HG03060 (cell line): ENCODE data around the gene SAP30.

Experiments used
- ATAC-seq: cut with Tn5 transposase; IDR thresholded peaks from one replicate; pipeline ENCODE4 v1.9.1; 2021; ENCODE audit warnings: low read depth, moderate number of reproducible peaks; ENCODE audit not compliant: unreplicated experiment

SAP30 gene

GRCh38 chr4:173411106-173411693 is 40.4 kb downstream of the SAP30 start:
- no peak for ATAC-seq

DNA sequence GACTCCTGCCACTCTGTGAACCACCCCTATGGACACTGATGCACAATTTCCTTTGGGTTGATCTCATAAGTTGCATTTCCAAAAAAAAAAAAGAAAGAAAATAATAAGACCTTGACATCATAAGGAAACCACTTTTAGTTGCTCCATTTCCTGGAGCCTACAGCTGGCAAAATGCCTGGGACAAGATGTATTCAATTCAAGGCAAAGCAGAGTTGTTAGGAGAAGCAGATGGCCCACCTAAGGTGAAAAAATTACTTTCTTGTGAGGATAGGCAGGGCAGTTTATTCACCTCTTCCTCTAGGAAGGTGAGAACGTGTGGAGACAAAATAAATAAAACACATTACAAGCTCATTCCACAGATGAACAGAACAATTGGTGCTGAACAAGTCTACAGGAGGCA is 42.3 kb downstream of the SAP30 start:
- no peak for ATAC-seq

DNA sequence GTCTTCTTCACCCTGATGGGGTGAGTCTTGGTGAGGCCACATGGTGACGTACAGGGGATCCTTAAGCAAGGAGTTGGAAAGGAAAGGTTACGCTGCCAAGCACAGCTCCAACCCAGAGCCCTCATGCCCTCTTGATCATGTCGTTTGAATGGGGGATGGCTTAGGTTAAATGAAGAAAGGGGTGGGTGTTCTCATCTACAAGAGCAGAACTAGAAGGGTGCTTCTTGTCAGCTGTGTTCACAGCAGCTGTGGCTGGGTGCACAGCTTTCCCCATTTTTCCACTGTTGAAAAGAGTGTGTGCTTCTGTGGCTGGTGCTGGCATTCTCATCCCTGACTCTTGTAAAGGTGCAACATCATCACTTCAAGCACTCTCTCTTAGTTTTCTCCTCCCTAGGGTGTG is 43.7 kb downstream of the SAP30 start:
- ATAC-seq: no peak

- no peak for ATAC-seq
Measured at GRCh38 chr4:173415092-173415491, 44.3 kb downstream of the SAP30 start.

DNA sequence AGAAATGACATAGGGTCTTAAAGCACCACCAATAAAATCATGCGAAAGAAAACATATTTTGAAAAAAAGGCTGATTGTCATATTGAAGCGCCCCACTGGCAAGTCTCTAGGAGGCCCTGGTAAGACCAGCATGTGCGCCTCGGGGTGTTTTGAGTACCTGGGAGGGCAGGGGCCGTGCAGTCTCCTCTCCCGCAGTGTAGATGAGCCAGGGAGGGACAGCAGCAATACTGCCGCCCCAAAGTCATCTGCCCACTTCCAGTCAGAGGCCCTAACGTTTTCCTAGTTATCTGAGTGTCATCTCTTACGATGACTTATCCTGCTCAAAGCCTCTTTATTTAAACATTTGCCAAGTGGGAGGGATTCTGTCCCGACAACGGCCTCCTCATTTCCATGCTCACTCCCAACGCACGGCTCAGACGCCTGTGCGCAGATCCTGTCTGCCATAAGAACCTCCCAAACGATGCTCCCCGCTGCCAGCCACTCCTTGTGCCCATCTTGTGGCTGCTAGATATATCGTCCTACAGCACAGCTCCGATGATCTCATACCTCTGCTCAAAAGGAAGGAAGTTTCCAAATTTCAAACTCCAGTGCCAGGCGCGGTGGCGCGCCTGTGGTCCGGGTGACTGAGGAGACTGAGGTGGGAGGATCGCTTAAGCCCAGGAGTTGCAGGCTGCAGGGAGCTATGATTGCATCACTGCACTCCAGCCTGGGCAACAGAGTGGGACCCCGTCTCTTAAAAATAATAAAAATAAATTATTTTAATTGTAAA is 45.3 kb downstream of the SAP30 start:
- ATAC-seq: no peak

- ATAC-seq: no peak
Measured at GRCh38 chr4:173417833-173418232, 47.1 kb downstream of the SAP30 start.

- no peak for ATAC-seq
Measured at GRCh38 chr4:173418639-173419038, 47.9 kb downstream of the SAP30 start.

DNA sequence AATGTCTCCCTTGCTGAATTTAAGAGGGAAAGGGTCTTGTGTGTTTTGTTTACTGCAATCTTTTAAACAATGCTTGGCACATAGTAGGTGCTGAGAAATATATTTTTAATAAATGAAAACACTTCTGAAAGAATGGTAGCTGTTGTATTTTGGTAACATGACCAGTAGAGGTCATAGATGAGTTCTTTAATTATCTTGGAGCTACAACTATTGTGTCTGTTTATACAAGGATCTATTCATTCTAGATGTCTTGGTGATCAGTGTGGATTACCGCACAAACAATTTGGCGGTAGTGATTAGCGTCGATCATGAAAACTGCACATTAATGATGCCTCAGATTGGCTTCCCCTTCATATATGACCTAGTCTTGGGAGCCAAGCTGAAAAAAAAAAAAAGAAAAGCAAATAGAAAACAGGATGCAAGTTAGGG is 49.6 kb downstream of the SAP30 start:
- peak; percentile 54 for ATAC-seq

DNA sequence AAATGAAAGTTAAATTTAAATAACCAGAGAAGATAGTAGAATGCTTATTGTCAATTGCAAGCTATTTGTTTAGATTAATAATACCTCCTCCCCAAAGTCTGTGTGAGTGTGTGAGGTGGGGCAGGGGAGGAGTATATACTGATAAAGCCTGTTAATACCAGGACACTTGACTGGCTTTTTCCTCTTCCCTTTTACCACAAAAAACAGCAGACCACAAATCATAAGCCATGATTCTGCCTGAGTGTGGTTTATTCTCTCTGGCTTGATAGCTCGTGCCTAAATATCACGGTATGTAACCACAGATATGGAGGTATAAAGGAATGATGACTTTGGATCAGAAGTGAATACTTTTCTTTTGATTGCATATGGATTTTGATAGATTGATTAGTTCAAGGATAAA is 50.0 kb downstream of the SAP30 start:
- no peak for ATAC-seq

DNA sequence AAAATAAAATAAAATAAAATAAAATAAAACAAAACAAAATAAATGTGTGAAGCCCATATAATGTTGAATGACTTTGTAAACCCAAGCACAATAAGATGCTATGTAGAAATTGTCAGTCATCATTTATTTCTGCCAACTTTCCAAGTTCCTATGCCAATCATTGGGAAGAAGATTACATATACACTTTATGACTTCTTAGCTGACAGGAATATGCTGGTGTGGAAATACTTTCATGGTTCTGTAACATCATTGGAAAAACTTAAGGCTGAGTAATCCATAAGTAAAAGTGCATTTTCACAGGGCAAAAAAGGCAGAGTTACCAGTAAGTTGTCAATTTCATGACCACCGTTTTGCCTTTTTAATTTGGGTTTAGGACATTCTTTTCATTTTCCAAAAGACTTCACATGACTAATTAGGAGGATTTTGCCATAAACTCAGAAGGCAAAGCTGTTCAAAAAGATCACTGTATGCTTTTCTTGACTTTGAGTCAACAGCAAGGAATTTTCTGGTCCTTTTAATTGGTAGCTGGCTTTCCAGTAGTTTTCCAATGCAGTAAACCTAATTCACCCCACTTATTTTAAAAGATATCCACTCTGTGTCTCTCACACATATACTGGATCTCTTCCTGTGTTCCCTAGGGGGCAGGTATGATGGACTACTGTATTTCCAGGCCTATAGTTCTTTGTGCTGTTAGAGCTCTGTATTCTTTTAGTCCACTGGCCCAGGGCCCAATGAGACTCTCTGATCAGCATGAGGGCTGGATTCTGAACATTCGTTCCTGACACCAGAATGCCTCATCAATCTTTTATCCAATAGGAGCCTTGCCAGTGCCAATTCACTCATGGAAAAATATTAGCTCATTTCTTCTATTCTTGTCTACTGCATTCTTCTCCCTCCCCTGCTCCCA is 54.4 kb downstream of the SAP30 start:
- no peak for ATAC-seq

DNA sequence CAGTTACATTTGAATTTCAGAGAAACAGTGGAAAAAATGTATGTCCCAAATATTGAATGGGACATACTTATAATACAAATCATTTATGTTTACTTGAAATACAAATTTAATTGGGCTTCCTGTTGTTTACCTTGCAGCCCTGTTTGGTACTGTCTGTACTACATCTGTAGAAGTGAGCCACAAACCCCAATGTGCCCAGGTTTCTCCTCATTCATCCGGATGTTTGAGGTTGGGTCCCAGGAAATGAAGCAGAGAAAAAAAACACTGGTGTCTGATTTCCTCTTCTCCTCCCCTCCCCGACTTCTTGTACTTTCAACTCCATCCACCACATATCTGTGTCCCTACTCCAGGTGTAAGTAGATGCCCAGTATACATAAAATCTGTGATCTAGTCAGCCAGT is 55.3 kb downstream of the SAP30 start:
- no peak for ATAC-seq
